Transverse colon (tissue), 3 donors: ENCODE data around the gene PLEKHA1.

Experiments used
- CTCF ChIP-seq, 5 experiments: fragments of 200-600 bp in 3 of 5; fragments of 450-650 bp in 2 of 5; sonication (generic) in 3 of 5; IDR thresholded peaks; 1 replicate in 2 of 5; 2 replicates in 3 of 5; pipeline ENCODE4 v1.5.1; 2016 to 2017; ENCODE audit warnings: antibody characterized with exemption in 5 of 5, inconsistent platforms in 3 of 5, mild to moderate bottlenecking in 2 of 5, moderate library complexity in 1 of 5
- POLR2A ChIP-seq: fragments of 450-650 bp; IDR thresholded peaks from one replicate; pipeline ENCODE4 v1.6.1; 2016; ENCODE audit warnings: antibody characterized with exemption, mild to moderate bottlenecking, moderate library complexity

DNA sequence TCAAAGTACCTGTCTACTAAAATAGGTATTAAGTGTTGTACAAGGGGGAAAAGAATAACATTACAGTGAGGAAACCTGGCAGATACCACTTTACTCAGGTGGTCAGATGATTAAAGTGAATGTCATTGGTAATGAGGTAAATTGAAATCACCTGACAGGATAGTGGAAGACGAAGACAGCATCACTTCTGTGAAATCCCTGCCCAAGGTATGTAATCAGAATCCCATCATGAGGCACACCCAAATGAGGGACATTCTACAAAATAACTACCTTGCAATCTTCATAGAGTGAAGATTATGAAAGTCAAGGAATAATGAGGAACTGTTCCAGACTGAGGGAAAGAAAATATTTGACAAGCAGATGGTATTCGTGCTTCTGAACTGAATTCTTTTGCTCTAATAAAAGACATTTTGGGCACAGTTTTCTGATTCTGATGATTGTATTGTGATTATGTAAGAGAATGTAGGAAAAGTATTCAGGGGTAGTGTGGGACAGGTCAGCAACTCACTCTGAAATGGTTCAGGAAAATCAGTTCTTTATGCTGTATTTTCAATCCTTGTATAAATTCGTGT is 46.6 kb downstream of the PLEKHA1 start:
- TF ChIP-seq POLR2A (no peak), CTCF (IDR thresholded peaks at IDR 0.05) (no peak)
